Measurements from ENCODE around the gene GAP43.

Gene GAP43

GRCh38 chr3:115673881-115674280 lies 50.6 kb downstream of the GAP43 start:
- no peak overlapping the region for H3K4me2 ChIP-seq (ENCODE audit: insufficient read depth, low read length, poor library complexity, severe bottlenecking)
- no peak overlapping the region for H3K23ac ChIP-seq (ENCODE audit: low read depth, low read length, poor library complexity)
- no peak overlapping the region for H3K14ac ChIP-seq (ENCODE audit: low read length)
- H2BK120ac ChIP-seq (ENCODE audit: low read depth, low read length): no peak overlapping the region
- peaks cover 0 to 2% of the 10 kb centered on the region in 2 donors for H3K4me1 ChIP-seq (ENCODE audit: control insufficient read depth in 2 of 2, insufficient read depth in 1 of 2, low read depth in 1 of 2, low read length in 2 of 2)
- H3K36me3 ChIP-seq (replicated peaks in 1 of 2; ENCODE audit: control insufficient read depth in 2 of 2, insufficient read depth in 2 of 2, low read length in 2 of 2): no peaks in the 10 kb centered on the region
- H3K27me3 ChIP-seq (ENCODE audit: control insufficient read depth in 3 of 3, insufficient read depth in 3 of 3, low read depth in 1 of 3, low read length in 3 of 3): no peaks in the 10 kb centered on the region
- no peak overlapping the region for H4K91ac ChIP-seq (ENCODE audit: low read depth, low read length, poor library complexity)
- no peak for DNase-seq (ENCODE audit: low spot score)
- H3K4me3 ChIP-seq (ENCODE audit: low read length in 2 of 2): no peak overlapping the region
- no CpG with 5 or more reads among the region's 3 CpGs for WGBS, 2 donors (ENCODE audit: extremely low coverage in 2 of 2, insufficient read length in 2 of 2, insufficient replicate concordance in 1 of 2)
- no peak overlapping the region for H2AK5ac ChIP-seq (ENCODE audit: low read depth, low read length)
- no peak overlapping the region for H2BK12ac ChIP-seq (ENCODE audit: low read length)
- no peak overlapping the region for H3K18ac ChIP-seq (ENCODE audit: low read length)
- peaks cover 0 to 4% of the 10 kb centered on the region in 2 donors for H3K9me3 ChIP-seq (replicated peaks in 1 of 2; ENCODE audit: control insufficient read depth in 2 of 2, insufficient read depth in 1 of 2, low read depth in 1 of 2, low read length in 2 of 2)
- H3K27ac ChIP-seq (replicated peaks; ENCODE audit: low read length): no peak overlapping the region
- H2BK15ac ChIP-seq (ENCODE audit: low read length): no peak overlapping the region
- H3K79me1 ChIP-seq (ENCODE audit: low read depth, low read length): no peaks in the 10 kb centered on the region
- H3K9ac ChIP-seq (ENCODE audit: low read depth, low read length, poor library complexity): no peak overlapping the region
- H4K8ac ChIP-seq (ENCODE audit: low read depth, low read length): no peak overlapping the region
- H3K4ac ChIP-seq (ENCODE audit: low read length): no peak overlapping the region
- no peak overlapping the region for H2AFZ ChIP-seq (ENCODE audit: low read length)
- no peak overlapping the region for H2BK5ac ChIP-seq (ENCODE audit: low read length)

GRCh38 chr3:115676336-115676735 lies 53.0 kb downstream of the GAP43 start:
- Histone ChIP-seq H3K4ac (ENCODE audit: low read length) (no peak overlapping the region), H2BK120ac (ENCODE audit: low read depth, low read length) (no peak overlapping the region), H3K36me3 (replicated peaks in 1 of 2; ENCODE audit: control insufficient read depth in 2 of 2, insufficient read depth in 2 of 2, low read length in 2 of 2) (no peaks in the 10 kb centered on the region), H2AFZ (ENCODE audit: low read length) (no peak overlapping the region), H3K27ac (replicated peaks; ENCODE audit: low read length) (no peak overlapping the region), H3K4me3 (ENCODE audit: low read length in 2 of 2) (no peak overlapping the region), H3K4me1 (ENCODE audit: control insufficient read depth in 2 of 2, insufficient read depth in 1 of 2, low read depth in 1 of 2, low read length in 2 of 2) (peaks cover 0 to 2% of the 10 kb centered on the region in 2 donors), H3K79me1 (ENCODE audit: low read depth, low read length) (no peaks in the 10 kb centered on the region), H2BK15ac (ENCODE audit: low read length) (no peak overlapping the region), H3K14ac (ENCODE audit: low read length) (peak overlapping the region; percentile 10), H4K91ac (ENCODE audit: low read depth, low read length, poor library complexity) (peak overlapping the region; percentile 65), H3K9ac (ENCODE audit: low read depth, low read length, poor library complexity) (no peak overlapping the region), H2AK5ac (ENCODE audit: low read depth, low read length) (peak overlapping the region; percentile 6), H3K4me2 (ENCODE audit: insufficient read depth, low read length, poor library complexity, severe bottlenecking) (no peak overlapping the region), H4K8ac (ENCODE audit: low read depth, low read length) (no peak overlapping the region), H2BK5ac (ENCODE audit: low read length) (no peak overlapping the region), H3K27me3 (ENCODE audit: control insufficient read depth in 3 of 3, insufficient read depth in 3 of 3, low read depth in 1 of 3, low read length in 3 of 3) (no peaks in the 10 kb centered on the region), H2BK12ac (ENCODE audit: low read length) (peak overlapping the region; percentile 89), H3K9me3 (replicated peaks in 1 of 2; ENCODE audit: control insufficient read depth in 2 of 2, insufficient read depth in 1 of 2, low read depth in 1 of 2, low read length in 2 of 2) (peaks cover 0 to 4% of the 10 kb centered on the region in 2 donors), H3K23ac (ENCODE audit: low read depth, low read length, poor library complexity) (no peak overlapping the region), H3K18ac (ENCODE audit: low read length) (peak overlapping the region; percentile 24)
- DNase-seq (ENCODE audit: low spot score): no peak
- no CpG with 5 or more reads among the region's 9 CpGs for WGBS, 2 donors (ENCODE audit: extremely low coverage in 2 of 2, insufficient read length in 2 of 2, insufficient replicate concordance in 1 of 2)

- Histone ChIP-seq H3K27ac (replicated peaks; ENCODE audit: low read length) (no peak overlapping the region), H3K79me1 (ENCODE audit: low read depth, low read length) (no peaks in the 10 kb centered on the region), H3K4me1 (ENCODE audit: control insufficient read depth in 2 of 2, insufficient read depth in 1 of 2, low read depth in 1 of 2, low read length in 2 of 2) (no peaks in the 10 kb centered on the region), H3K9ac (ENCODE audit: low read depth, low read length, poor library complexity) (no peak overlapping the region), H2BK12ac (ENCODE audit: low read length) (no peak overlapping the region), H3K36me3 (replicated peaks in 1 of 2; ENCODE audit: control insufficient read depth in 2 of 2, insufficient read depth in 2 of 2, low read length in 2 of 2) (no peaks in the 10 kb centered on the region), H3K4me3 (ENCODE audit: low read length in 2 of 2) (no peak overlapping the region), H2AFZ (ENCODE audit: low read length) (no peak overlapping the region), H3K4ac (ENCODE audit: low read length) (no peak overlapping the region), H3K9me3 (replicated peaks in 1 of 2; ENCODE audit: control insufficient read depth in 2 of 2, insufficient read depth in 1 of 2, low read depth in 1 of 2, low read length in 2 of 2) (no peaks in the 10 kb centered on the region), H3K23ac (ENCODE audit: low read depth, low read length, poor library complexity) (no peak overlapping the region), H2AK5ac (ENCODE audit: low read depth, low read length) (no peak overlapping the region), H2BK5ac (ENCODE audit: low read length) (no peak overlapping the region), H3K14ac (ENCODE audit: low read length) (no peak overlapping the region), H2BK120ac (ENCODE audit: low read depth, low read length) (no peak overlapping the region), H4K8ac (ENCODE audit: low read depth, low read length) (no peak overlapping the region), H3K4me2 (ENCODE audit: insufficient read depth, low read length, poor library complexity, severe bottlenecking) (no peak overlapping the region), H3K27me3 (ENCODE audit: control insufficient read depth in 3 of 3, insufficient read depth in 3 of 3, low read depth in 1 of 3, low read length in 3 of 3) (no peaks in the 10 kb centered on the region), H4K91ac (ENCODE audit: low read depth, low read length, poor library complexity) (no peak overlapping the region), H3K18ac (ENCODE audit: low read length) (no peak overlapping the region), H2BK15ac (ENCODE audit: low read length) (no peak overlapping the region)
- no CpG with 5 or more reads among the region's 2 CpGs for WGBS, 2 donors (ENCODE audit: extremely low coverage in 2 of 2, insufficient read length in 2 of 2, insufficient replicate concordance in 1 of 2)
- no peak for DNase-seq (ENCODE audit: low spot score)
Measured at GRCh38 chr3:115680803-115681345, 57.6 kb downstream of the GAP43 start.

GRCh38 chr3:115681736-115682135 lies 58.4 kb downstream of the GAP43 start:
- H3K23ac ChIP-seq (ENCODE audit: low read depth, low read length, poor library complexity): no peak overlapping the region
- no peak overlapping the region for H4K91ac ChIP-seq (ENCODE audit: low read depth, low read length, poor library complexity)
- H3K14ac ChIP-seq (ENCODE audit: low read length): no peak overlapping the region
- H3K27me3 ChIP-seq (ENCODE audit: control insufficient read depth in 3 of 3, insufficient read depth in 3 of 3, low read depth in 1 of 3, low read length in 3 of 3): no peaks in the 10 kb centered on the region
- H2BK5ac ChIP-seq (ENCODE audit: low read length): no peak overlapping the region
- no peaks in the 10 kb centered on the region for H3K36me3 ChIP-seq (replicated peaks in 1 of 2; ENCODE audit: control insufficient read depth in 2 of 2, insufficient read depth in 2 of 2, low read length in 2 of 2)
- no peaks in the 10 kb centered on the region for H3K9me3 ChIP-seq (replicated peaks in 1 of 2; ENCODE audit: control insufficient read depth in 2 of 2, insufficient read depth in 1 of 2, low read depth in 1 of 2, low read length in 2 of 2)
- H3K79me1 ChIP-seq (ENCODE audit: low read depth, low read length): no peaks in the 10 kb centered on the region
- no peak overlapping the region for H2BK120ac ChIP-seq (ENCODE audit: low read depth, low read length)
- H2AFZ ChIP-seq (ENCODE audit: low read length): no peak overlapping the region
- no peaks in the 10 kb centered on the region for H3K4me1 ChIP-seq (ENCODE audit: control insufficient read depth in 2 of 2, insufficient read depth in 1 of 2, low read depth in 1 of 2, low read length in 2 of 2)
- no peak overlapping the region for H3K9ac ChIP-seq (ENCODE audit: low read depth, low read length, poor library complexity)
- H2BK12ac ChIP-seq (ENCODE audit: low read length): no peak overlapping the region
- H3K4me3 ChIP-seq (ENCODE audit: low read length in 2 of 2): no peak overlapping the region
- DNase-seq (ENCODE audit: low spot score): no peak
- H4K8ac ChIP-seq (ENCODE audit: low read depth, low read length): no peak overlapping the region
- no peak overlapping the region for H3K4me2 ChIP-seq (ENCODE audit: insufficient read depth, low read length, poor library complexity, severe bottlenecking)
- no peak overlapping the region for H3K18ac ChIP-seq (ENCODE audit: low read length)
- no peak overlapping the region for H2AK5ac ChIP-seq (ENCODE audit: low read depth, low read length)
- no peak overlapping the region for H3K27ac ChIP-seq (replicated peaks; ENCODE audit: low read length)
- no peak overlapping the region for H2BK15ac ChIP-seq (ENCODE audit: low read length)
- no peak overlapping the region for H3K4ac ChIP-seq (ENCODE audit: low read length)

Measured in neuronal stem cell (in vitro differentiated cells).